Lung (tissue), 12 donors: Measurements from ENCODE around the gene SPDL1. TPM values are rescaled to one million over a fixed set of nuclear protein-coding genes. Genes with fewer than 3 reads are reported as not detected.
A peak's percentile ranks its signal among the peaks of the same experiment; 100 is the strongest.

Source experiments
- ATAC-seq: fragments of 200-7000 bp; cut with Tn5 transposase; one replicate; pipeline ENCODE4 v1.9.1; 2020; ENCODE audit warnings: moderate number of reproducible peaks; ENCODE audit not compliant: insufficient read depth, low FRiP score
- DNase-seq, 3 donors: peaks; one replicate each; pipeline ENCODE4 v3.0.0-alpha.2; 2013 to 2017
- H3K27ac ChIP-seq, 2 donors: one replicate each; pipeline ENCODE4 v1.5.1; 2013; ENCODE audit warnings: mild to moderate bottlenecking in 2 of 2, moderate library complexity in 2 of 2, control low read depth in 1 of 2, inconsistent platforms in 1 of 2, low read depth in 1 of 2, low read length in 1 of 2
- H3K27me3 ChIP-seq, 3 donors: one replicate each; pipeline ENCODE4 v1.5.1; 2013; ENCODE audit warnings: low read length in 2 of 3; ENCODE audit not compliant: control insufficient read depth in 3 of 3, insufficient read depth in 3 of 3
- H3K36me3 ChIP-seq, 4 donors: one replicate each; pipeline ENCODE4 v1.5.1; 2013; ENCODE audit warnings: low read length in 4 of 4, mild to moderate bottlenecking in 1 of 4, moderate library complexity in 1 of 4; ENCODE audit not compliant: control insufficient read depth in 4 of 4, insufficient read depth in 4 of 4
- H3K4me1 ChIP-seq, 5 donors: one replicate each; pipeline ENCODE4 v1.5.1; 2013; ENCODE audit warnings: low read length in 5 of 5, mild to moderate bottlenecking in 2 of 5, moderate library complexity in 1 of 5; ENCODE audit not compliant: control insufficient read depth in 5 of 5, insufficient read depth in 5 of 5
- H3K4me3 ChIP-seq: one replicate; pipeline ENCODE4 v1.5.1; 2013; ENCODE audit warnings: mild to moderate bottlenecking, control low read depth, moderate library complexity
- H3K9ac ChIP-seq, 2 donors: one replicate each; pipeline ENCODE4 v1.5.1; 2013; ENCODE audit warnings: low read length in 2 of 2, control low read depth in 1 of 2; ENCODE audit not compliant: insufficient read depth in 1 of 2
- H3K9me3 ChIP-seq, 4 donors: one replicate each; pipeline ENCODE4 v1.5.1; 2013; ENCODE audit warnings: low read length in 3 of 4, mild to moderate bottlenecking in 1 of 4, moderate library complexity in 1 of 4; ENCODE audit not compliant: control insufficient read depth in 4 of 4, insufficient read depth in 3 of 4
- CTCF ChIP-seq: IDR thresholded peaks from 2 replicates; pipeline ENCODE4 v1.5.1; 2012; ENCODE audit warnings: mild to moderate bottlenecking; ENCODE audit errors: control extremely low read depth, extremely low read depth
- WGBS, 2 donors: extraction: QIAGEN DNeasy Blood & Tissue Kit; methylation state at CpG; one replicate each; pipeline ENCODE4 v1.1.7; 2013; 5-methylcytosine and 5-hydroxymethylcytosine counted together
- polyA plus RNA-seq, 2 donors: library from polyadenylated mRNA; stranded (reverse); fragments of 200-250 nt; gene quantifications; one replicate each; pipeline ENCODE4 v1.2.1, GENCODE V29; 2013
- total RNA-seq, 2 donors: library from RNA; depleted of rRNA in 1 of 2; stranded (reverse); fragments of >200 nt in 1 of 2; gene quantifications; one replicate each; pipeline ENCODE4 v1.2.1, GENCODE V29; 2014 to 2021
- donor health status: control.
- donor health status: control.
- donor health status: Bipolar disorder and iron deficiency.
- donor health status: healthy.
- donor health status: DM: yes; HTN: yes; CAD: no.

Gene SPDL1
- total and polyA plus RNA-seq, 4 donors = 4.3 to 13.4 (median 8.6) TPM

- Histone ChIP-seq H3K27me3 (no peaks in the 10 kb centered on the region), H3K9me3 (peaks cover 0 to 5% (median 0%) of the 10 kb centered on the region in 4 donors), H3K9ac (no peak overlapping the region), H3K4me3 (no peak overlapping the region), H3K36me3 (no peaks in the 10 kb centered on the region), H3K4me1 (peaks cover 0 to 6% (median 0%) of the 10 kb centered on the region in 5 donors), H3K27ac (no peak overlapping the region)
- no peak for ATAC-seq
- no peak for TF ChIP-seq CTCF
- 82 to 87% methylated on average over 3 of the region's 3 CpGs for WGBS, 2 donors
- no peak for DNase-seq
Observed at GRCh38 chr5:169546346-169546745, 37.2 kb upstream of the SPDL1 start.

- 26 to 50% methylated on average over 3 of the region's 3 CpGs for WGBS, 2 donors
- Histone ChIP-seq H3K27me3 (no peaks in the 10 kb centered on the region), H3K9ac (no peak overlapping the region), H3K4me3 (no peak overlapping the region), H3K9me3 (no peaks in the 10 kb centered on the region), H3K27ac (no peak overlapping the region), H3K36me3 (no peaks in the 10 kb centered on the region), H3K4me1 (peaks cover 0 to 6% (median 0%) of the 10 kb centered on the region in 5 donors)
- peak; percentile 19 to 50 (median 46) for DNase-seq
- no peak for ATAC-seq
- TF ChIP-seq CTCF = no peak
Observed at GRCh38 chr5:169547508-169547907, 36.1 kb upstream of the SPDL1 start.

- WGBS, 2 donors = 40 to 57% methylated on average over 1 of the region's 1 CpG
- peak in 2 of 3 donors; percentile 70 to 77 for DNase-seq
Observed at GRCh38 chr5:169548315-169548714, 35.3 kb upstream of the SPDL1 start.

More at GRCh38 chr5:169548315-169548714, 35.3 kb upstream of the SPDL1 start:
- H3K27me3 ChIP-seq = no peaks in the 10 kb centered on the region
- no peak overlapping the region for H3K9ac ChIP-seq
- ATAC-seq = no peak
- H3K36me3 ChIP-seq = no peaks in the 10 kb centered on the region
- no peak overlapping the region for H3K27ac ChIP-seq
- no peaks in the 10 kb centered on the region for H3K9me3 ChIP-seq
- no peak for TF ChIP-seq CTCF
- peaks cover 0 to 6% (median 0%) of the 10 kb centered on the region in 5 donors for H3K4me1 ChIP-seq
- H3K4me3 ChIP-seq = no peak overlapping the region
